ENCODE data around the gene ASB2.

Gene ASB2

DNA sequence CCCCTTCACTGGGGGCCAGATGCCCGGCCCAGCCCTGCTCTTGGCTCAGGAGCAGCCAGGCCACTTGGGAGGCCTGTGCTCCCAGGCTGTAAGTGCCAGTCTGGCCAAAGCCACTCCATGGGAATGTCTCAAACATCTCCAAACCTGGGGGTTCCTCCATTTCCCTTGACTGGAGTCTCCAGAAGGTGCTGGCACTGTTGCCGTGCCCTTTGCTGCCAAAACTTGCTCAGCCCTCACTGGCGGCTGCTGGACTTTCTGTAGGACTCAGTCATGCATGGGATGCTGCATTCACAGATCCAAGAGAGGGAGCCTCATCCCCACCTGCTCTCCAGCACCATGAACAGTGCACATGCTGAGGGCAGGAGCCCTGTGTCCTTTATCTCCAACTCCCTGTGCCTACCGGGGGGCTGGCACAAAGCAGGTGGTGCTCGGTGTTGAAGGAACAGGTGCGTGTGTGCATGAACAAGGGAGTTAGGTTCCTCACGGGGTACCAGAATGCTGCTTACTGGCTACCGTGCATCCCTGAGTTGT is 40.1 kb upstream of the ASB2 start:
- no peaks in the 10 kb centered on the region for H3K36me3 ChIP-seq
- no peak overlapping the region for H3K27ac ChIP-seq
- H3K4me3 ChIP-seq (ENCODE audit: low read depth in 1 of 2, low read length in 1 of 2): no peak overlapping the region
- H3K4me1 ChIP-seq (ENCODE audit: control insufficient read depth in 1 of 2, insufficient read depth in 1 of 2, low read depth in 1 of 2, low read length in 1 of 2): no peaks in the 10 kb centered on the region
- H3K27me3 ChIP-seq: peaks cover 14% of the 10 kb centered on the region
- TF ChIP-seq, protein P1, sequence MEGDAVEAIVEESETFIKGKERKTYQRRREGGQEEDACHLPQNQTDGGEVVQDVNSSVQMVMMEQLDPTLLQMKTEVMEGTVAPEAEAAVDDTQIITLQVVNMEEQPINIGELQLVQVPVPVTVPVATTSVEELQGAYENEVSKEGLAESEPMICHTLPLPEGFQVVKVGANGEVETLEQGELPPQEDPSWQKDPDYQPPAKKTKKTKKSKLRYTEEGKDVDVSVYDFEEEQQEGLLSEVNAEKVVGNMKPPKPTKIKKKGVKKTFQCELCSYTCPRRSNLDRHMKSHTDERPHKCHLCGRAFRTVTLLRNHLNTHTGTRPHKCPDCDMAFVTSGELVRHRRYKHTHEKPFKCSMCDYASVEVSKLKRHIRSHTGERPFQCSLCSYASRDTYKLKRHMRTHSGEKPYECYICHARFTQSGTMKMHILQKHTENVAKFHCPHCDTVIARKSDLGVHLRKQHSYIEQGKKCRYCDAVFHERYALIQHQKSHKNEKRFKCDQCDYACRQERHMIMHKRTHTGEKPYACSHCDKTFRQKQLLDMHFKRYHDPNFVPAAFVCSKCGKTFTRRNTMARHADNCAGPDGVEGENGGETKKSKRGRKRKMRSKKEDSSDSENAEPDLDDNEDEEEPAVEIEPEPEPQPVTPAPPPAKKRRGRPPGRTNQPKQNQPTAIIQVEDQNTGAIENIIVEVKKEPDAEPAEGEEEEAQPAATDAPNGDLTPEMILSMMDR (IDR thresholded peaks at IDR 0.05): no peak
- H3K9me3 ChIP-seq: no peaks in the 10 kb centered on the region

DNA sequence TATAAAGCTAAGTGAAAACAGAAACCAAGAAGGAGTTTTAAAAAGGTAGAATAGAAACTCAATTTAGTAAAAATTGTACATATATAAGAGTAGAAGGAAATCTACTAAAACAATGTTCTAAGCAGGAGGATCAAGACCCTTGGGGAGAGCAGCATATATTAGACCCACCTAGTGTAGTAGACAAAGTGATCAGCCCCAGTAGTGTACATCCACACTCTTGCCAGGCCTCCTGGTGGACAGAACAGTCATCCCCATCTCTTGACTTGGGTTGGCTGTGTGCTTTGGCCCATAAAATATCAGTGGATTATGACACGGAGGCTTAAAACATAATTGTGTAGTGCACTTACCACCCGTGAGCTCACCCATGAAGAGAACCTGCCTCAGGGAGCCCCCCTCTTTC is 38.9 kb upstream of the ASB2 start:
- no peak overlapping the region for H3K27ac ChIP-seq
- H3K4me3 ChIP-seq (ENCODE audit: low read depth in 1 of 2, low read length in 1 of 2): no peak overlapping the region
- no peaks in the 10 kb centered on the region for H3K4me1 ChIP-seq (ENCODE audit: control insufficient read depth in 1 of 2, insufficient read depth in 1 of 2, low read depth in 1 of 2, low read length in 1 of 2)
- H3K9me3 ChIP-seq: no peaks in the 10 kb centered on the region
- TF ChIP-seq, protein P1 (IDR thresholded peaks at IDR 0.05): no peak
- peaks cover 20% of the 10 kb centered on the region for H3K27me3 ChIP-seq
- no peaks in the 10 kb centered on the region for H3K36me3 ChIP-seq

DNA sequence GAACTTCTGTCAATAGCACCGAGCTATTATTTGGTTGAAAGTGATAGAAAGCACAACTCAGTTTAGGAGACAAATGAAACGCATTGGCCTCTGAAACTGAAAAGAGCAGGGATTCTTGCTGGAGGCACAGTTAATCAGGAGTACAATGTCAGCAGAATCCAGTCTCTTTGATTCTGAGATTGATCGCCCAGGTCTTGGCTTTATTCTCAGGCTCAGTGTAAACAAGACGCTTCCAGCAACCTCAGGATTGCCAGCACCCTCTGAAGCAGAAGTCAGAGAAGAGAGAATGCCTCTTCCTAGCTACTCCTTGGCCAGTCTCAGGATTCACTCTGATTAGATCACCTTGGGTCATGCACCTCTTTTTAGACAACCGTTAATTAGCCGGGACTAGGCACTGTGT is 38.0 kb upstream of the ASB2 start:
- no peak overlapping the region for H3K27ac ChIP-seq
- H3K4me3 ChIP-seq (ENCODE audit: low read depth in 1 of 2, low read length in 1 of 2): no peak overlapping the region
- TF ChIP-seq, protein P1 (IDR thresholded peaks at IDR 0.05): no peak
- no peaks in the 10 kb centered on the region for H3K36me3 ChIP-seq
- no peaks in the 10 kb centered on the region for H3K4me1 ChIP-seq (ENCODE audit: control insufficient read depth in 1 of 2, insufficient read depth in 1 of 2, low read depth in 1 of 2, low read length in 1 of 2)
- no peaks in the 10 kb centered on the region for H3K9me3 ChIP-seq
- H3K27me3 ChIP-seq: peaks cover 25% of the 10 kb centered on the region

DNA sequence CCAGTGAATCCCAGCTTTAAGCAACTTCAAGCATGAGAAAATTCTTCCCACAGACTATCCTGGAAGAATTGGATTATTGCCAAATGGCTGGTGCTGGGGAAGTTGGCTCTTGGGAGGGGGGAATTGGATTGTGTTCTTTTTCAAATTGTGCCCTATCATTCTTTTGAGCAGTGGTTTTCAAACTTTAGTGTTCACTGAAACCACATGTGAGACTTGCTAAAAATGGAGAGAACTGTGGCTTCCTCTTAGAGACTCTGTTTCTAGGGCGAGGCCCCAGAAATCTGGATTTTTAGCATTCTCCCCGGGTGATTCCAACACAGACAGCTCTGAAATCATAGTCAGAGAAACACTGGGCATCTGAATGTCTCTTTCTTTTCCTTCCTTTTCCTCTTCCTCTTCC is 35.4 kb upstream of the ASB2 start:
- Histone ChIP-seq H3K9me3 (no peaks in the 10 kb centered on the region), H3K36me3 (no peaks in the 10 kb centered on the region), H3K27me3 (peaks cover 17% of the 10 kb centered on the region), H3K4me1 (ENCODE audit: control insufficient read depth in 1 of 2, insufficient read depth in 1 of 2, low read depth in 1 of 2, low read length in 1 of 2) (no peaks in the 10 kb centered on the region), H3K4me3 (ENCODE audit: low read depth in 1 of 2, low read length in 1 of 2) (no peak overlapping the region), H3K27ac (no peak overlapping the region)
- TF ChIP-seq, protein P1 (IDR thresholded peaks at IDR 0.05): no peak

DNA sequence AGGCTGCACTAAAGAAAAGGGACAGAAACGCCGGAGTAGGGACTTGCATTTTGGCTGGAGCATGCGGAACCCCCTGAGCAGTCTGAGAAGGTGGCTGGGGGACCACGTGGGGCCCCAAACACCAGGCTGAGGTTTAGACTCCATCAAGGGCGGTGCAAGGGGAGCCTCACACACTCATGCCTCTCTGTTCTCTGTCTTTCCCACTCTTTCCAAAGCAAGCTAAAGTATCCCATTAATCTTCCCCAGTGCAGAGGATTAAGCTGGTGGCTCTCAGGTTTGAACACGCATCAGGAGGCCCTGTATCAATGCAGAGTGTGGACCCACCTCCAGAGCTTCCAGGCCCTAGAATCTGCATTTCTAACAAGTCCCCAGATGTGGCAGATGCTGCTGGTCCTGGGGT is 34.3 kb upstream of the ASB2 start:
- TF ChIP-seq, protein P1 (IDR thresholded peaks at IDR 0.05): no peak
- Histone ChIP-seq H3K27me3 (peaks cover 14% of the 10 kb centered on the region), H3K4me1 (ENCODE audit: control insufficient read depth in 1 of 2, insufficient read depth in 1 of 2, low read depth in 1 of 2, low read length in 1 of 2) (no peaks in the 10 kb centered on the region), H3K4me3 (ENCODE audit: low read depth in 1 of 2, low read length in 1 of 2) (no peak overlapping the region), H3K9me3 (no peaks in the 10 kb centered on the region), H3K36me3 (no peaks in the 10 kb centered on the region), H3K27ac (no peak overlapping the region)

DNA sequence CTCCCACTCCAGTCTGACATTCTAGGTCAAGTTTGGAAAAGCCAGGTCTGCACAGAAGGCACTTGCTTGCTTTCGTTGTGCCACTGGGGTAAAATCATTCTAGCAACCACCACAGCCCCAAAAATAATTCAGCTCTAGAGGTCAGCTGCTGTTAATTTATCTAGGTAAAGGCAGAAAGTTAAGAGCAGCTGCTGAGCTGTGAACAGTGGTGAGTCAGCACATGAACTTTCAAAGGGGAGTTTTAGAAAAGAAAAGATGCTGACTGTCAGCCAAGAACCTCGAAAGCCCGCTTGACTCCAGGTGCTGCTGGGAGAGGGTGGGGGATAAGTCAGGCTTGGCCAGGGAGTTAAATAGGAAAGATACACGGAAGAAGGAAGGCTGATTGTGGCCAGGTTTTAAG is 33.4 kb upstream of the ASB2 start:
- Histone ChIP-seq H3K4me3 (ENCODE audit: low read depth in 1 of 2, low read length in 1 of 2) (no peak overlapping the region), H3K27ac (no peak overlapping the region), H3K9me3 (no peaks in the 10 kb centered on the region), H3K4me1 (ENCODE audit: control insufficient read depth in 1 of 2, insufficient read depth in 1 of 2, low read depth in 1 of 2, low read length in 1 of 2) (no peaks in the 10 kb centered on the region), H3K36me3 (no peaks in the 10 kb centered on the region), H3K27me3 (peaks cover 11% of the 10 kb centered on the region)
- TF ChIP-seq, protein P1 (IDR thresholded peaks at IDR 0.05): no peak

Data from neutrophil (primary cell).